GM18519 (cell line): ENCODE results near the gene PPP1R15A.
"Not testable (repeated sequence)": the region's sequence is repeated elsewhere in the genome, so short reads cannot be mapped to it uniquely, and the experiment has no call there.

Source experiments
- ATAC-seq: cut with Tn5 transposase; IDR thresholded peaks from one replicate; pipeline ENCODE4 v1.9.1; 2021; ENCODE audit warnings: mild to moderate bottlenecking, moderate library complexity; ENCODE audit not compliant: unreplicated experiment, low FRiP score

PPP1R15A gene

DNA sequence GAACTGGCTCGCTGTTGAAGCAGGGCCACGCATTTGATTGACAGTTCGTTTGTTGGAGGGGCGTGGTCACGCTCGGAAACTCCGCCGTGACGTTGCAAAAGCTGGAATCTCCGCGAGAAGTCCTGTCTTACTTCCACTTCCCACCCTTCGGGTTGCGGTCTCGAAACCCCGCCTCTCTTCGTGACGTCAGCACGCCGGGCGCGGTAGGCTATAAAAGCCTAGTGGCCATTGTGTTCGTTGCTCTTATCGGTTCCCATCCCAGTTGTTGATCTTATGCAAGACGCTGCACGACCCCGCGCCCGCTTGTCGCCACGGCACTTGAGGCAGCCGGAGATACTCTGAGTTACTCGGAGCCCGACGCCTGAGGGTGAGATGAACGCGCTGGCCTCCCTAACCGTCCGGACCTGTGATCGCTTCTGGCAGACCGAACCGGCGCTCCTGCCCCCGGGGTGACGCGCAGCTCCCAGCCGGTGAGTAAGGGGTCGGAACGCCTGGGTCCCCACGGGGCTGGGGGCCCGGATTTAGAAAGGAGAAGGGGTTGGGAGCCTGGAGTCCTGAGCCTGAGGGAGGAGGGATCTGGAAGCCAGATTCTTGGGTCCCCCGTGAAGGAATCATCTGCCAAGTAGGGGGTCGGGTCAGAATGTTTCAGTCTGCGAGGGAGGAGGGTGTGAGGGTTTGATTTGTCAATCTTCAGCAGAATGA lies at the start of gene PPP1R15A:
PPP1R15A (plus strand) TSS at position 240 of the 702 bp plus-strand sequence. CDS start 813 bp downstream, outside the sequence.
- ATAC-seq, result no peak

DNA sequence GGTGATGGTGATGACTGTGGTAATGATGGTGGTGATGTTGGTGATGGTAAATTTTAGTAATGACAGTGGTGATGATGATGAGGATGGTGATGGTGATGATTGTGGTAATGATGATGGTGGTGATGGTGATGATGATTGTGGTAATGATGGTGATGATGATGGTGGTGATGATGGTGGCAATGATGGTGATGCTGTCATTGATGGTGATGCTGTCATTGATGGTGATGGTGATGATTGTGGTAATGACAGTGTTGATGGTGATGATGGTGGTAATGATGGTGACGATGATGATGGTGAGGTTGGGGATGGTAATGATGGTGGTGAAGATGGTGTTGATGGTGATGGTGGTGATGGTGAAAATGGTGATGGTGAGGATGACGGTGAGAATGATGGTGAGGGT lies 49.7 kb upstream of the PPP1R15A start:
- no peak for ATAC-seq

DNA sequence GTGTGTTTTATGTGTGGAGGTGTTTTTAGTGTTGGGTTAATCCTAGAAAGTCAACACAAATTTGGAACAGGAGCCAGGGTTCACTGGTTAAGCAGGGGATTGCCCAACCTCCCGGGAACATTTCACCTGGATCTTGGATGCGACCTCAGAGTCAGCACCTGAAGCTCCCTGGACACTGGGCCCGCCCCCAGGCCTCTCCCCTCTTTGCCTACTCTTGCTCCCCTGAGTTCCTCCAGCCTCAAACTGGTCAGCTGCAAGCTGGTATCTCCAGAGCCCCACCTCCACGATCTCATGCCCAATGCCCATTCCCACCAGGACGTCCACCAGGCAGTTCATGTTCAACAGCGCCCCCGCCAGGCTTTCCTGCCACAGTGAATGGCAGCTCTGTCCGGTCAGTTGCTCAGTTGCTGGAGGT lies 45.6 kb upstream of the PPP1R15A start:
- ATAC-seq, result no peak

DNA sequence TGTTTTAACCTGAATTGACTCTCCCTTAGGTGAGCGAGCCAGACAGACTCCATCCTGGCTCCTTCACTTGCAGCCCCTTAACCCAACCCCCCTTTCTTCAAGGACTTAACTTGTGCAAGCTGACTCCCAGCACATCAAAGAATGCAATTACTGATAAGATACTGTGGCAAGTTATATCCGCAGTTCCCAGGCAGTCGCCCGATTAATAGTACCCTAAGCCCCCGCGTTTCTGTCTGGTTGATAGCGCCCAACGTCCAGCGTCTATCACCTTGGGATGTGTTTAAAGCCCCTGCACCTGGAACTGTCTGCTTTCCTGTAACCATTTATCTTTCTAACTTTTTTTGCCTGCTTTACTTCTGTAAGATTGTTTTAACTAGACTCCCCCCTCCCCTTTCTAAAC lies 42.1 kb upstream of the PPP1R15A start:
- ATAC-seq, result no peak

DNA sequence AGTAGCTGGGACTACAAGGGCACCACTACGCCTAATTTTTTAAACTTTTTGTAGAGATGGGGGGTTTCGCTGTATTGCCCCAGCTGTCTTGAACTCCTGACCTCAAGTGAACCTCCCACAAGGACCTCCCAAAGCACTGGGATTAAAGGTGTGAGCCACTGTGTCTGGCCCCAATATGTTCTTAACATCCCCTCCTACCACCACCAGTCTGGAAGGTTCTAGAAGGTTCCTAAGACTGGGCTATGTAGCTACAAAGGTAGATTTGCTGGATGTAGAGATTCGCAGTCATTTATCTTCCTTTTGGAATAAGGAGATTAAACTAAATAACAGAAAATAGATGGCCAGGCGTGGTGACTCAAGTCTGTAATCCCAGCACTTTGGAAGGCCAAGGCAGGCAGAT lies 41.3 kb upstream of the PPP1R15A start:
- ATAC-seq, result no peak

DNA sequence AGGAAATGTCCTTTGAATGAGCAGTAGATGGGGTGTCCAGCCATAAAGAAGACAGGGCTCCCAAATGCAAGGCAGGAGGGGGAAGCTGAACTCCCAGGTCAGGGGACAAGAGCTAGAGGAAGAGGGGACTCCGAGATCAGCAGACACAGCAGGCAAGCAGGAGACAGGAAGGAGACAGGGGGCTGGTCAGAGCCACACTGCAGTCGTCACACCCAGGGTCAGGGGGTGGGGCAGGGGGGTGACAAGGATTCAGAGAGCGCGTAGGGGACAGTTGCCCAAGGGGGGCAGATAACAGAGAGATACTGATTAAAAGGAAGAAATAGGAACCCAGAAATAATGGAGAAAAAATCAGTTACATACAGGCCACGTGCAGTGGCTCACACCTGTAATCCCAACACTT lies 39.2 kb upstream of the PPP1R15A start:
- ATAC-seq, result no peak

DNA sequence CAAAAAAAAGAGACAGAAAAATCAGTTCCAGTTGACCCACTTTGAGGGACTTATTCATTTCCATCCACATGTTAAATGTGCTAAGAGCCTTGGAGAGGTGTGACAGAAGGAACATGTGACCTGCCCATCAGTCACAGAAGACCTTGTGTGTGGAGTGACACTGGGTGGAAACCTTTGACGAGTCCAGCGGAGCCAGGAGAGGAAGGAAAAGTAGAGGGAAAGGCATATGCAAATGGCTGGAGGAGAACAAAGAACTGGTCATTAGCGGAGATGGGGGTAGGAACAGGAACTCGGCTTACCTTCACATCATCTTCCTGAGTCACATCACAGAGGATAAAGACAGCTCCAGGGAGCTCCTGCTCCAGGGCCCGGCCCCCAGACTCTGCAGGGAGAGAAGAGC lies 38.2 kb upstream of the PPP1R15A start:
- no peak for ATAC-seq

DNA sequence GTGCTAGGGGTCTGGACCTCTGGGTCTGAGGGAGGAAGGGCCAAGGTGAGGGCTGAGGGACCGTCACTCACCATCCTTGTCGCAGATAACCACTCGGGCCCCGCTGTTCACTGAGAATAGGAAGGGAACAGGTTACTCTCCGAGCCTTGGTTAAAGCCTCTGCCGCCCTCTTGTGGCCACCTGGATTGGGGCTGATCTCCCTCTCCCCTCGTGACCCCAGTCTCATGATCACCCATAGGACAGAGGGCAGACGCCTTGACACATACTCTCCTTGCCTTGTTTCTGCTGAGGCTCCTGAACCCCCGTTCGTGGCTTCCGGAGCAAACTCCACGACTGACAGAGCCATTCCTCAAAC lies 36.5 kb upstream of the PPP1R15A start:
- ATAC-seq, result no peak

DNA sequence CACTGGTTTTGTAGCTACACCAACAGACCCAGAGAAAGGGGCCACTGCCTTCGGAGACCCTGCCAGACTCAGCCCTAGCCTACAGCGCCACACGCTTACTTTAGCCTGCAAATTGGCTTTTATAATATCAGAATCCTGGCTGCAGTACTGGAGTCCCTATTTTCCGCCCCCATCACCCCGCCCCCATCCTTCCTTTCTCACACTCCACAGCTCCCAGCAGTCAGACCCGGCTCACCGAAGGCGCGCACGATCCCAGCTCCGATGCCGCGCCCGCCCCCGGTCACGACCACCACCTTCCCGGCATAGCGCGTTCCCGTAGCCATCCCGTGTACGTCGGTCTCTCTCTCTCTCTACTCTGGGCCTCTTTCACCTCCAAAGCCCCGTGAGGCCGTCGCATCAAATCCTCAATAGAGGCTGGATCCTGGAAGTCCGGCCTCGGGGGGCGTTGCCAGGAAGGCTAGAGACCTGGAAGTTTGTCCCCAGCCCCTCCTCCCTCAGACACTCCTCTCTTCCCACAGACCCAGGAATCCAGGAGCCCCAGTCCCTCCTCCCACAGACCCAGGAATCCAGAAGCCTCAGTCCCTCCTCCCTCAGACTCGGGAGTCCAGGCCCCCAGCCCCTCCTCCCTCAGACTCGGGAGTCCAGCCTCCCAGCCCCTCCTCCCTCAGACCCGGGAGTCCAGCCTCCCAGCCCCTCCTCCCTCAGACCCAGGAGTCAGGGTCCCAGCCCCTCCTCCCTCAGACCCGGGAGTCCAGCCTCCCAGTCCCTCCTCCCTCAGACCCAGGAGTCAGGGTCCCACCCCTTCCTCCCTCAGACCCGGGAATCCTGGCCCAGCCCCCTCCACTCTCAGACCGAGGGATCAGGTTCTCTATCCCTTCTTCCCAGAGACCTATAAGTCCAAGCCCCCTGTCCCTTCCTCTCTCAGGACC lies 35.9 kb upstream of the PPP1R15A start, which contains the start of gene HSD17B14:
HSD17B14 (minus strand) TSS at position 403 of the 929 bp plus-strand sequence; CDS start at position 323, 80 bp downstream.
- no peak for ATAC-seq

DNA sequence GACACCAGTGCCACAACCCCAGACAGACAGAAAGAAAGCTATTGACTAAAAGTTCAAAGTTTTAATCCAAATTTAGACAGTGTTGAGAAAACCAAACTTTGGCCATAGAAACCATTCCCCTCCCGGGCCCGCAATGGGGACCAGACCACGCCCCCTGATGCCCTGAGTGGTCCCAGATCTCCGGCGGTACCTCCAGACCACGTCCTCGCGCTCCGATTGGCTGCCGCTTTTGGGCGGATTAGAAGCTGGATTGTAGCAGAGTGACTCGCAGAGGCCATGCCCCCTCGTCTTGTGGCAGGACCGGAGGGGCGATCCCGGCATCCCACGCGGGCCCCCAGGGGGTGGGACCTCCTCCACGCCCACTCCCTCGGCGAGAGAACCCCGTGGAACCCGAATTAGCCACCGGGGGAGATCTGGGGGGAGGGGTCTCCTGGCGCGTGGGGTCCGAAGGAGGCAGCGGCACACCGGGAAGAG lies 35.1 kb upstream of the PPP1R15A start:
- ATAC-seq, result no peak

DNA sequence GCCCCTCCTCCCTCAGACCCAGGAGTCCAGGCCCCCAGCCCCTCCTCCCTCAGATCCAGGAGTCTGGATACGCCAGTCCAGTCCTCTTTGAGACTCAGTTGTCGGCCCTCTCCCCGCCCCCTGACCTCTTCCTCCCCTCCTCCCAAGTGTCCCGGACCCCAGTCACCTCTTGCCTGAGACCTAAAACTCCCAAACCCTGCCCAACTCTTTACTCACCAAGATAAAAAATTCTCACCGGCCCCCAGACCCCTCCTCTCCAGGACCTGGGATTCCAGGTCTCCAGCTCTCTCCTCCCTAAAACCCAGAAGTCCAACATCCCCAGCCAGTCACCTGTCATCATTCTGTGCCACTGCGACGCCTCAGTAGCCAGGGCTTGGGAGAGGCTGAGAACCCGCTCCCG lies 34.5 kb upstream of the PPP1R15A start:
- no peak for ATAC-seq

DNA sequence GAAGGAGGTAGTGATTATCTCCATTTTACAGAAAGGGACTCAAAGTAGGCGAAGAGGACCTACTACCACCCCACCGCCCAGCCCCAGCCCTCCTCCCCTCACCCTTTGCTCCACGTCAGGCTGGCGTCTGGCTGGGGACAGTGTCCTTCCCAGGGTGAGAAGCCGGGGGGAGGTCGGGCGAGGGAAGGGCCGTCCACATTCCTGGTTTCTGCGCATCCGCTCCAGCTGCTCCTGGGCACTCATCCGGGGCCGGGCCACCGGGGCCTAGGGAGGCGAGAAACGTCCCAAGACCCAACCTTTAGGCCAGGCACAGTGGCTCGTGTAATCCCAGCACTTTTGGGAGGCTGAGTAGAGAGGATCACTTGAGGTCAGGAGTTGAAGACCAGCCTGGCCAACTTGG lies 31.2 kb upstream of the PPP1R15A start:
- ATAC-seq, result no peak

DNA sequence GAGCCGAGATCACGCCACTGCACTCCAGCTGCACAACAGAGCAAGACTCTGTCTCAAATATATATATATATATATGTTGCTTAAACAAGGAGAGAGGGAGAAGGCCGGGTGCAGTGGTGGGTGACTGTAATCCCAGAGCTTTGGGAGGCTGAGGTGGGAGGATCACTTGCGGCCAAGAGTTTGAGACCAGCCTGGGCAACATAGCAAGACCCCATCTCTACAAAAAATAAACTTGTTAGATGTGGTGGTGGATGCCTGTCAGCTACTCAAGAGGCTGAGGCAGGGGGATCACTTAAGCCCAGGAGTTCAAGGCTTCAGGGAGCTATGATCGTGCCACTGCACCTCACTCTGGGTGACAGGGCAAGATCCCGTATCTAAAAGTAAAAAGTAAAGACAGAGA lies 30.6 kb upstream of the PPP1R15A start:
- ATAC-seq, result no peak

DNA sequence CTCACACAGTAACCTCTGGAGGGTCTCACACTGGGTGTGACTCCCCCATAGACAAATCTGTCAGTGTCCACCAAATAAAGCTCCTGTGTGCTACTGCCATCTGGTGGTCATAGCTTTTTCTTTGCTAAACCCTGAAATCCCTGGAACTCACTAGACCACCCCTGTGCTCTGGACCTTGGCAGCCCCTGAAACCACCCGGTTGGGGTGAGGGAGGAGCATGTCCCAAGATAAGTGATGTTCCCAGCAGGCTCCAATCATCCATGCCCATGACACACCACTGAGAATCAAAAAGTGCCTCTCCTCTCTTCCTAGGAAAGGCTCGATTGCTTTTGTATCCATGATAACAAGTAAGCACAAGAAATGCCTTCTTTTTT lies 29.4 kb upstream of the PPP1R15A start:
- no peak for ATAC-seq

DNA sequence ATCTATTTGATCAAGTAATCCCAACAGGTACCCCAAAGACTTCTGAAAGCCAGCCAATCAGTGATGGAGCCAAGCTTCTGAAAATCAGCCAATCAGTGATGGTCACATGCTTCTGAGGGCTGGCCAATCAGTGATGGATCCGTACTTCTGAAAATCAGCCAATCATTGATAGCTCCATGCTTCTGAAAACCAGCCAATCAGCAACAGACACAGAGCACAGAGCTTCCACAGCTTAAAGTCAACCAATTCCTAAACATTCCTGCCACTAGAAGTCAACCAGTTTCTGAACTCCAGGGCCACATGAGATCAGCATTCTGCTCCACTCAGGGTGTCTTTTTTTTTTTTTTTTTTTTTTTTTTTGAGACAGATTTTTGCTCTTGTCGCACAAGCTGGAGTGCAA lies 27.7 kb upstream of the PPP1R15A start:
- ATAC-seq, result no peak

DNA sequence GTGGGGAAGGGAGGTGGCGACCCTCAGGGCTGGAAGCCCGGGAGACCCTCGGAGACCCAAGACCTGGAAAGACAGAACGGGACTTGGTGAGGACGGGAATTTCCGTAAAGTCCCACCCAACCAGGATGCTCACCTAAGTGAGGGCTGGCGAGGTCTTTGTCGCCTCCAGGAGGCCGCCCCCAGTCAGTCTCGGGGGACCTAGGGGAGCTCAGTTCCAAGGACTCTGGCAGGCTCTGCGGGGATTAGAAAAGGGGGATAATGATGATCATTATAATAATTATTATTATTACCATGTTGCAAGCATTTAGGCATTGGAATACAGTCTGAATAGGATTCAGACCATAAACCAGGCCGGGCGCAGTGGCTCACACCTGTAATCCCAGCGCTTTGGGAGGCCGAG lies 26.8 kb upstream of the PPP1R15A start:
- ATAC-seq, result no peak

DNA sequence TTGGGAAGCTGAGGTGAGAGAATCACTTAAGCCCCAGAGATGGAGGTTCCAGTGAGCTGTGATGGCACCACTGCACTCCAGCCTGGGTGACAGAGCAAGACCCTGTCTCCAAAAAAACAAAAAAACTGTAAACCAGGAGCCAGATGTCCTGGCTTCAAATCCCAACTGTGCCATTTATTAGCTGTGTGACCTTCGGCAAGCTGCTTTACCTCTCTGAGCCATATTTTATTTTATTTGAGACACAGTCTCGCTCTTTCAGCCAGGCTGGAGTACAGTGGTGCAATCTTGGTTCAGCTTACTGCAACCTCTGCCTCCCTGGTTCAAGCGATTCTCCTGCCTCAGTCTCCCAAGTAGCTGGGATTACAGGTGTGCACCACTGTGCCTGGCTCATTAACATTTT lies 25.6 kb upstream of the PPP1R15A start:
- not testable (repeated sequence) for ATAC-seq

DNA sequence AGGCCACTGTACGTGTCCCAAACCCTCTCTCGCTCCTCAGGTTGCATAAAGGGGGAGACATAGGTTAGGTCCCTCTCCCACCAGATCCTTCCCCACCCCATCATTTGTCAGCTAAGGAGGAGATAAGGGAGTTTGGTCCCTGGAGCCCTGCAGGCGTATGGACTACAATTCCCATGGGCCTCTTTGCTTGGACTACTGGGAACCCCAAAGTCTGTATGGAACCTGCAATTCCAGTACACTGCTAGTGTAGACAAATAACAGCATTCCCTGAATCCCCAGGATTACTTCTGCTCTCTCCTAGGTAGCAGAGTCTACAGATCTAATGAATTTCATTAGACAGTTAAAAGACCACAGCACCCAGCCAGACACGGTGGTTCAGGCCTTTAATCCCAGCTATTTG lies 19.9 kb upstream of the PPP1R15A start:
- ATAC-seq, result no peak

DNA sequence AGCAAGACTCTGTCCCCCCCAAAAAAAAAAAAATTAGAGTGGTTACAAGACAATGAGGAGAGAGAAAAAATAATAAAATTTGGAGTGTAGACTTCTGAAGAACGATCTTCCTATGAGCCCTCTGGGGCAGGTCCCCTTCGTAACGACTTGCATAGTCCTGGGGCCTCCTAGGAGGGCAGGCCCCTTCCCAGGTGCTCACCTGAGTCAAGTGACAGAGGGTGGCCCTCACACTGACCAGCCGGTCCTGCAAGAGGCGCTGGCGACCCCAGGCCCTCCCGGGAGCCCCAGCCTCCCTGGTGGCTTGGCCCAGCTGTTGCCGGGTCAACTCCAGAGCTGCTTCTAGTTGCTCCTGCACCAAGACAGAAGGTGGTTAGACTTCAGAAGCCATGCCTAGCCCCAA lies 18.7 kb upstream of the PPP1R15A start:
- ATAC-seq, result no peak

DNA sequence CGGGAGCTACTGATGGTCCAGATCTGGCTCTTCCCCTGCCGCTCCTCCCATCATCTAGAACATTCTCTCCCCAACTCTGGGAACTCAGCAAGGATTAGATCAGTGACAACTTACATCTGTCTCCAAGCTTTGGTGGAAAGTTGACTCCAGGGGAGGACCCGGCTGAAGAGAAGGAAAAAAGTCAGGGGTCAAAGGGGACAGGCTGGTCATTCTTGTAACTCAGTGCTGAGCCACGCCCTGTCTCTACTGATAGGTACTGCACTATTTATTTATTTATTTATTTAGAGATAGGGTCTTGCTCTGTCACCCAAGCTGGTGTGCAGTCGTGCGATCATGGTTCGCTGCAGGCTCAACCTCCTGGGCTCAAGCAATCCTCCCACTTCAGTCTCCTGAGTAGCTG lies 18.1 kb upstream of the PPP1R15A start:
- no peak for ATAC-seq

DNA sequence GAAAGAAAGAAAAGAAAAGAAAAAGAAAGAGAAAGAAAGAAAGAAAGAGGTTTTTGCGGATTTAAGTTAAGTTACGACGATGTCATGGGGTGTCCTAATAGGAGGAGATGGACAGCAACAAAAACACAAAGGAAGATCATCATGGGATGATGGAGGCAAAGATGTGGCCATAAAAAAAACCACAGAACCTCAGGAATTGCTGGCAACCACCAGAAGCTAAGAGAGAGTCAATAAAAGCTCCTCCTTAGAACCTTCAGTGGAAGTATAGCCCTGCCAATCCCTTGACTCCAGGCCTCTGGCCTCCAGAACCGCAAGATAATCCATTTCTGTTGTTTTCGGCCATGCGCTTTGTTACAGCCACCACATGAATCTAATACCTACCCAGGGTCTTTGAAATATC lies 15.3 kb upstream of the PPP1R15A start:
- no peak for ATAC-seq
